Right renal pelvis (tissue), 4 donors: ENCODE measurements around the gene STRIP2. TPM values are rescaled to one million over a fixed set of nuclear protein-coding genes. Genes with fewer than 3 reads are reported as not detected.
"Not testable (repeated sequence)": the region's sequence is repeated elsewhere in the genome, so short reads cannot be mapped to it uniquely, and the experiment has no call there.

Source experiments
- DNase-seq, 4 donors: peaks; one replicate each; pipeline ENCODE4 v3.0.0-alpha.2; 2013; ENCODE audit warnings: low read depth in 4 of 4, low spot score in 3 of 4, missing footprints in 1 of 4
- polyA plus RNA-seq, 4 donors: library from polyadenylated mRNA; unstranded; fragments of 120-200 nt; gene quantifications; one replicate each; pipeline ENCODE4 v1.2.1, GENCODE V29; 2013; ENCODE audit not compliant: insufficient read length in 4 of 4

STRIP2 gene
- polyA plus RNA-seq, 4 donors, result 2.8 to 3.0 (median 2.9) TPM

- no peak for DNase-seq
Measured at GRCh38 chr7:129522971-129523340, 88.7 kb downstream of the STRIP2 start.

GRCh38 chr7:129523924-129524323 lies 89.7 kb downstream of the STRIP2 start:
- no peak for DNase-seq

- not testable (repeated sequence) for DNase-seq
Measured at GRCh38 chr7:129524405-129524804, 90.2 kb downstream of the STRIP2 start.

- DNase-seq, result no peak
Measured at GRCh38 chr7:129525225-129525862, 91.1 kb downstream of the STRIP2 start.

GRCh38 chr7:129529643-129530042 lies 95.4 kb downstream of the STRIP2 start:
- DNase-seq, result no peak

- DNase-seq, result no peak
Measured at GRCh38 chr7:129530795-129531391, 96.7 kb downstream of the STRIP2 start.

GRCh38 chr7:129531721-129532120 lies 97.5 kb downstream of the STRIP2 start:
- no peak for DNase-seq

GRCh38 chr7:129532375-129532774 lies 98.1 kb downstream of the STRIP2 start:
- DNase-seq, result no peak

- DNase-seq, result not testable (repeated sequence)
Measured at GRCh38 chr7:129534558-129535274, 100.5 kb downstream of the STRIP2 start.

- DNase-seq, result no peak
Measured at GRCh38 chr7:129535896-129536295, 101.7 kb downstream of the STRIP2 start.

- DNase-seq, result no peak
Measured at GRCh38 chr7:129536323-129536722, 102.1 kb downstream of the STRIP2 start.

Other genes with a start within 250 kb of the STRIP2 start
- 100 to 1,000 TPM; 100 to 126 (median 109) TPM for gene SMO, start 245.8 kb upstream of the STRIP2 start, polyA plus RNA-seq
- 10 to 100 TPM; 24.3 to 29.9 (median 28.4) TPM for gene AHCYL2, start 209.4 kb upstream of the STRIP2 start, polyA plus RNA-seq
- 1 to 10 TPM; 2.6 to 3.8 (median 3.2) TPM for gene SMKR1, start 68.1 kb downstream of the STRIP2 start, polyA plus RNA-seq
- 10 to 100 TPM; 19.2 to 23.0 (median 22.0) TPM for gene NRF1, start 177.3 kb downstream of the STRIP2 start, polyA plus RNA-seq